ENCODE results near the gene FHOD1.
A peak's percentile ranks its signal among the peaks of the same experiment; 100 is the strongest.

Gene FHOD1

GRCh38 chr16:67277294-67277998, 30.2 kb upstream of the FHOD1 start:
- DNase-seq = peak; percentile 98

GRCh38 chr16:67275321-67275720, 28.0 kb upstream of the FHOD1 start:
- DNase-seq = no peak

GRCh38 chr16:67271446-67271845, 24.2 kb upstream of the FHOD1 start:
- no peak for DNase-seq

GRCh38 chr16:67270931-67271338, 23.7 kb upstream of the FHOD1 start:
- no peak for DNase-seq

GRCh38 chr16:67269766-67270165, 22.5 kb upstream of the FHOD1 start:
- no peak for DNase-seq

- DNase-seq = peak; percentile 76
These were observed 20.9 kb upstream of the FHOD1 start for GRCh38 chr16:67268136-67268579.

GRCh38 chr16:67265834-67266233, 18.6 kb upstream of the FHOD1 start:
- no peak for DNase-seq

- DNase-seq = no peak
These were observed 17.6 kb upstream of the FHOD1 start for GRCh38 chr16:67264866-67265265.

GRCh38 chr16:67264277-67264676, 17.0 kb upstream of the FHOD1 start:
- DNase-seq = no peak

- DNase-seq = no peak
These were observed 15.9 kb upstream of the FHOD1 start for GRCh38 chr16:67263201-67263600.

GRCh38 chr16:67260426-67261063, 13.3 kb upstream of the FHOD1 start:
- peak; percentile 67 for DNase-seq

GRCh38 chr16:67259705-67260104, 12.4 kb upstream of the FHOD1 start:
- DNase-seq = no peak

GRCh38 chr16:67258161-67258835, 11.0 kb upstream of the FHOD1 start:
- no peak for DNase-seq

GRCh38 chr16:67257486-67258160, 10.3 kb upstream of the FHOD1 start:
- DNase-seq = no peak

GRCh38 chr16:67256701-67257230, 9.5 kb upstream of the FHOD1 start:
- no peak for DNase-seq

GRCh38 chr16:67255553-67256221, 8.4 kb upstream of the FHOD1 start:
- no peak for DNase-seq

- no peak for DNase-seq
These were observed 7.7 kb upstream of the FHOD1 start for GRCh38 chr16:67254801-67255552.

- no peak for DNase-seq
These were observed 5.6 kb upstream of the FHOD1 start for GRCh38 chr16:67252609-67253497.

- no peak for DNase-seq
These were observed 2.7 kb upstream of the FHOD1 start for GRCh38 chr16:67250045-67250327.

GRCh38 chr16:67249178-67250044, 2.1 kb upstream of the FHOD1 start:
- no peak for DNase-seq
